Ovary (tissue), 9 donors: ENCODE results near the gene BDP1. TPM values are rescaled to one million over a fixed set of nuclear protein-coding genes. Genes with fewer than 3 reads are reported as not detected.
"Not testable (repeated sequence)": the region's sequence is repeated elsewhere in the genome, so short reads cannot be mapped to it uniquely, and the experiment has no call there.

Experiments used
- DNase-seq, 5 donors: peaks; one replicate each; pipeline ENCODE4 v3.0.0-alpha.2; 2019 to 2020
- H3K27ac ChIP-seq, 2 donors: fragments of 200-600 bp; one replicate each; pipeline versions ENCODE4 v1.5.1 to v1.8.0; 2019 to 2022
- H3K27me3 ChIP-seq: fragments of 200-600 bp; one replicate; pipeline ENCODE4 v1.8.0; 2022
- H3K36me3 ChIP-seq: fragments of 200-600 bp; sonication (generic); one replicate; pipeline ENCODE4 v1.5.1; 2019
- H3K4me1 ChIP-seq: one replicate; pipeline ENCODE4 v1.8.1; 2013; ENCODE audit warnings: mild to moderate bottlenecking, moderate library complexity; ENCODE audit not compliant: insufficient read depth
- H3K4me3 ChIP-seq: fragments of 200-600 bp; sonication (generic); one replicate; pipeline ENCODE4 v1.5.1; 2017
- H3K9me3 ChIP-seq, 2 donors: fragments of 200-600 bp in 1 of 2; sonication (generic) in 1 of 2; one replicate each; pipeline versions ENCODE4 v1.5.1 to v1.8.1; 2013 to 2019; ENCODE audit warnings: mild to moderate bottlenecking in 1 of 2, moderate library complexity in 1 of 2
- CTCF ChIP-seq, 3 donors: fragments of 450-650 bp in 2 of 3; fragments of 200-600 bp in 1 of 3; IDR thresholded peaks; one replicate each; pipeline versions ENCODE4 v1.5.1 to v1.8.0; 2016 to 2022; ENCODE audit warnings: antibody characterized with exemption in 3 of 3, mild to moderate bottlenecking in 1 of 3
- EP300 ChIP-seq: sonication (generic); formaldehyde crosslinking; IDR thresholded peaks from one replicate; pipeline ENCODE4 v1.6.1; 2017; ENCODE audit warnings: antibody characterized with exemption
- POLR2A ChIP-seq: fragments of 450-650 bp; IDR thresholded peaks from one replicate; pipeline ENCODE4 v1.6.1; 2017; ENCODE audit warnings: antibody characterized with exemption, mild to moderate bottlenecking, moderate library complexity
- WGBS, 3 donors: extraction: QIAGEN DNeasy Blood & Tissue Kit in 1 of 3; methylation state at CpG; one replicate each; pipeline versions ENCODE4 v1.1.5 to v1.1.7; 2013 to 2017; 5-methylcytosine and 5-hydroxymethylcytosine counted together
- intact Hi-C, 4 donors: fragments of 100-400 bp; cut with DNase I; formaldehyde crosslinking; loops; one replicate each; pipeline versions ENCODE4 v1.11.0 to v1.15.1; 2022 to 2023
- polyA plus RNA-seq, 2 donors: library from polyadenylated mRNA; stranded (reverse); fragments of 200-250 nt in 1 of 2; fragments of 350-450 nt in 1 of 2; fragmentation: Illumina TruSeq in 1 of 2; extraction: RNeasy Lipid Tissue Mini Kit (QIAGEN cat#74804) in 1 of 2; gene quantifications; one replicate each; pipeline ENCODE4 v1.2.3, GENCODE V29; 2013 to 2014
- total RNA-seq, 7 donors: library from RNA; depleted of rRNA in 2 of 7; stranded (reverse); fragments of >200 nt in 2 of 7; fragmentation: NEBNext Ultra II Directional in 3 of 7; extraction: Animal tissue kit (Norgen Biotek cat#: 25700) in 3 of 7; gene quantifications; one replicate each; pipeline versions ENCODE4 v1.1.0 to v1.2.4, GENCODE V29; 2016 to 2023
- donor health status: DM: no; HTN: no; CAD: no; lungs with moderate emphysema.
- donor health status: DM: no; HTN: no; CAD: no.
- donor health status: Bipolar disorder and iron deficiency.
- donor health status: DM: yes; HTN: yes; CAD: no.
- donor health status: DM: no; HTN: no; CAD: no.
- donor health status: DM: yes; HTN: yes; CAD: no.

The BDP1 gene
- total and polyA plus RNA-seq, 9 donors, result 8.6 to 41.6 (median 24.3) TPM

GRCh38 chr5:71552026-71552749 lies 96.7 kb downstream of the BDP1 start:
- H3K27ac ChIP-seq, DNase-seq, H3K36me3 ChIP-seq, intact Hi-C loops, H3K4me1 ChIP-seq, H3K9me3 ChIP-seq, H3K4me3 ChIP-seq, H3K27me3 ChIP-seq: not testable (repeated sequence)
- 95 to 98% (median 96%) methylated on average over 29 to 41 of the region's 53 CpGs for WGBS, 3 donors

- Histone ChIP-seq H3K27ac (no peak overlapping the region), H3K4me3 (no peak overlapping the region), H3K27me3 (no peaks in the 10 kb centered on the region), H3K36me3 (no peaks in the 10 kb centered on the region), H3K4me1 (no peaks in the 10 kb centered on the region), H3K9me3 (no peaks in the 10 kb centered on the region)
- intact Hi-C loops, result no loop called here
- no peak for DNase-seq
- TF ChIP-seq POLR2A, result no peak
- 95 to 99% (median 96%) methylated on average over 4 of the region's 4 CpGs for WGBS, 3 donors
These were observed 107.7 kb downstream of the BDP1 start for GRCh38 chr5:71563161-71563560.

- H3K36me3 ChIP-seq, result no peaks in the 10 kb centered on the region
- no peaks in the 10 kb centered on the region for H3K9me3 ChIP-seq
- TF ChIP-seq CTCF (IDR thresholded peaks at IDR 0.05) (no peak), POLR2A (no peak), EP300 (no peak)
- H3K27me3 ChIP-seq, result no peaks in the 10 kb centered on the region
- no peak overlapping the region for H3K4me3 ChIP-seq
- DNase-seq, result no peak
- no peak overlapping the region for H3K27ac ChIP-seq
- H3K4me1 ChIP-seq, result no peaks in the 10 kb centered on the region
- intact Hi-C loops, result no loop called here
These were observed 109.4 kb downstream of the BDP1 start for GRCh38 chr5:71564895-71565294.

GRCh38 chr5:71569748-71570509 lies 114.5 kb downstream of the BDP1 start:
- Histone ChIP-seq H3K4me3 (no peak overlapping the region), H3K9me3 (no peaks in the 10 kb centered on the region), H3K27me3 (no peaks in the 10 kb centered on the region), H3K4me1 (no peaks in the 10 kb centered on the region), H3K27ac (no peak overlapping the region), H3K36me3 (no peaks in the 10 kb centered on the region)
- WGBS, 3 donors, result 66 to 80% (median 70%) methylated on average over 5 of the region's 5 CpGs
- no peak for TF ChIP-seq POLR2A
- no peak for TF ChIP-seq CTCF (IDR thresholded peaks at IDR 0.05)
- TF ChIP-seq EP300, result no peak
- intact Hi-C loops, result no loop called here
- no peak for DNase-seq

- WGBS, 3 donors, result 89 to 91% (median 89%) methylated on average over 7 of the region's 7 CpGs
- not testable (repeated sequence) for H3K4me3 ChIP-seq
These were observed 116.4 kb downstream of the BDP1 start for GRCh38 chr5:71571811-71572210.

GRCh38 chr5:71573591-71573990 lies 118.1 kb downstream of the BDP1 start:
- Histone ChIP-seq H3K27me3 (no peaks in the 10 kb centered on the region), H3K36me3 (no peaks in the 10 kb centered on the region), H3K4me3 (no peak overlapping the region), H3K27ac (no peak overlapping the region), H3K4me1 (no peaks in the 10 kb centered on the region), H3K9me3 (no peaks in the 10 kb centered on the region)
- TF ChIP-seq POLR2A, result no peak
- TF ChIP-seq CTCF (IDR thresholded peaks at IDR 0.05), result no peak
- no peak for TF ChIP-seq EP300
- WGBS, 3 donors, result 77 to 81% (median 81%) methylated on average over 7 of the region's 7 CpGs
- intact Hi-C loops, result no loop called here
- no peak for DNase-seq

More at GRCh38 chr5:71571811-71572210, 116.4 kb downstream of the BDP1 start:
- H3K36me3 ChIP-seq, H3K9me3 ChIP-seq, H3K27ac ChIP-seq, DNase-seq, intact Hi-C loops, H3K4me1 ChIP-seq, H3K27me3 ChIP-seq: not testable (repeated sequence)

GRCh38 chr5:71575588-71575987 lies 120.1 kb downstream of the BDP1 start:
- H3K4me1 ChIP-seq, H3K27ac ChIP-seq, H3K36me3 ChIP-seq, H3K4me3 ChIP-seq, H3K27me3 ChIP-seq, DNase-seq, intact Hi-C loops, H3K9me3 ChIP-seq: not testable (repeated sequence)
- WGBS, 3 donors, result 94 to 97% (median 94%) methylated on average over 4 of the region's 4 CpGs
